Activated CD8-positive, alpha-beta T cell treated with anti-CD3 and anti-CD28 coated beads for 36 hours (primary cell): Measurements from ENCODE around the gene CCDC6. TPM values are rescaled to one million over a fixed set of nuclear protein-coding genes. Genes with fewer than 3 reads are reported as not detected.

Experiments used
- ATAC-seq: fragments of 200-7000 bp; cut with Tn5 transposase; one replicate; pipeline ENCODE4 v1.10.0; 2021; ENCODE audit warnings: mild to moderate bottlenecking, moderate library complexity
- CTCF ChIA-PET: fragments of 350-600 bp; sonication (Branson Sonifier 250); formaldehyde crosslinking; loops from one replicate; lab custom pipeline; 2021; ENCODE audit warnings: antibody characterized with exemption; lab: Charles Lee
- POLR2A ChIA-PET: fragments of 350-600 bp; sonication (Branson Sonifier 250); formaldehyde crosslinking; loops from one replicate; lab custom pipeline; 2021; ENCODE audit warnings: antibody characterized with exemption; lab: Charles Lee
- DNase-seq: peaks from one replicate; pipeline ENCODE4 v3.0.0-alpha.2; 2020
- H3K27ac Mint-ChIP-seq: one replicate; pipeline ENCODE4 v1.8.0; 2021; ENCODE audit warnings: mild to moderate bottlenecking, mixed read lengths
- H3K27me3 Mint-ChIP-seq: one replicate; pipeline ENCODE4 v1.8.0; 2021; ENCODE audit warnings: mixed read lengths
- H3K36me3 Mint-ChIP-seq: one replicate; pipeline ENCODE4 v1.8.0; 2021; ENCODE audit warnings: low read depth, mixed read lengths
- H3K4me1 Mint-ChIP-seq: one replicate; pipeline ENCODE4 v1.8.0; 2021; ENCODE audit warnings: low read depth, mixed read lengths
- H3K4me3 Mint-ChIP-seq: one replicate; pipeline ENCODE4 v1.8.0; 2021; ENCODE audit warnings: mild to moderate bottlenecking, moderate library complexity, mixed read lengths
- H3K9me3 Mint-ChIP-seq: one replicate; pipeline ENCODE4 v1.8.0; 2021; ENCODE audit warnings: mixed read lengths
- intact Hi-C: fragments of 100-400 bp; cut with micrococcal nuclease; formaldehyde crosslinking; loops from one replicate; pipeline ENCODE4 v1.10.0; 2022
- total RNA-seq, 2 experiments: library from RNA; stranded (reverse); gene quantifications; one replicate each; pipeline ENCODE4 v1.2.3, GENCODE V29; 2021
- TF ChIP-seq, protein P1 (sequence below): fragments of 200-600 bp; IDR thresholded peaks from one replicate; pipeline ENCODE4 v1.8.0; 2022; ENCODE audit warnings: antibody characterized with exemption, mild to moderate bottlenecking

The CCDC6 gene
- total RNA-seq, 2 experiments from 2014 or later = 34.8 to 35.8 TPM

DNA sequence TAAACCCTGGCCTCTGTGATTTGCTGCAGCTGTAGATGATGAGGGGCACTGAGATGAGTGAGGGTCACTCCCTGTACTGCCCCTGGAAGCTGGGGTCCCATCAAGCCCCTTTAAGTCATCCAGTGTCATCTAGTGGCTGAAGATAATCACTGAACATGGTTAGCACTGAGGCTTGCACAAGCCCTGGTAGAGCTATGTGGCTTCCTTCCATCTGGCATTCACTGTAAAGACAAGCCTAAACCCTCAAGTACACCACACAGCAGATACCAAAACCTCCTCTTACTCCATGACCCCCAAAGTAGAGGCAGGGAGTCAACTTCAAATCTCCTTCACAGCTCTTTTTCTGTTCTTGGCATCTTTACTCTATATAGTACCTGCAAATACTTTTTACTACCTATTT, 80.4 kb downstream of the CCDC6 start:
- intact Hi-C loops = loop anchor here (10.0 kb wide), 1 partner anchor 209 kb away; no protein-coding TSS in a partner anchor
- Mint-ChIP-seq H3K36me3 (peaks cover 48% of the 10 kb centered on the region), H3K4me3 (no peak overlapping the region), H3K27ac (no peak overlapping the region), H3K4me1 (peaks cover 40% of the 10 kb centered on the region), H3K27me3 (no peaks in the 10 kb centered on the region), H3K9me3 (no peaks in the 10 kb centered on the region)
- DNase-seq (no peak), ATAC-seq (no peak)
- CTCF ChIA-PET = interaction anchor here (1.1 to 1.2 kb wide), 2 partner anchors 13 to 81 kb away, joined by 3 read pairs; partner anchors contain the start of gene CCDC6
- TF ChIP-seq, protein P1, sequence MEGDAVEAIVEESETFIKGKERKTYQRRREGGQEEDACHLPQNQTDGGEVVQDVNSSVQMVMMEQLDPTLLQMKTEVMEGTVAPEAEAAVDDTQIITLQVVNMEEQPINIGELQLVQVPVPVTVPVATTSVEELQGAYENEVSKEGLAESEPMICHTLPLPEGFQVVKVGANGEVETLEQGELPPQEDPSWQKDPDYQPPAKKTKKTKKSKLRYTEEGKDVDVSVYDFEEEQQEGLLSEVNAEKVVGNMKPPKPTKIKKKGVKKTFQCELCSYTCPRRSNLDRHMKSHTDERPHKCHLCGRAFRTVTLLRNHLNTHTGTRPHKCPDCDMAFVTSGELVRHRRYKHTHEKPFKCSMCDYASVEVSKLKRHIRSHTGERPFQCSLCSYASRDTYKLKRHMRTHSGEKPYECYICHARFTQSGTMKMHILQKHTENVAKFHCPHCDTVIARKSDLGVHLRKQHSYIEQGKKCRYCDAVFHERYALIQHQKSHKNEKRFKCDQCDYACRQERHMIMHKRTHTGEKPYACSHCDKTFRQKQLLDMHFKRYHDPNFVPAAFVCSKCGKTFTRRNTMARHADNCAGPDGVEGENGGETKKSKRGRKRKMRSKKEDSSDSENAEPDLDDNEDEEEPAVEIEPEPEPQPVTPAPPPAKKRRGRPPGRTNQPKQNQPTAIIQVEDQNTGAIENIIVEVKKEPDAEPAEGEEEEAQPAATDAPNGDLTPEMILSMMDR = no peak
- POLR2A ChIA-PET = interaction anchor here (1.6 kb wide), 1 partner anchor 79 kb away, joined by 3 read pairs; no protein-coding TSS in a partner anchor

DNA sequence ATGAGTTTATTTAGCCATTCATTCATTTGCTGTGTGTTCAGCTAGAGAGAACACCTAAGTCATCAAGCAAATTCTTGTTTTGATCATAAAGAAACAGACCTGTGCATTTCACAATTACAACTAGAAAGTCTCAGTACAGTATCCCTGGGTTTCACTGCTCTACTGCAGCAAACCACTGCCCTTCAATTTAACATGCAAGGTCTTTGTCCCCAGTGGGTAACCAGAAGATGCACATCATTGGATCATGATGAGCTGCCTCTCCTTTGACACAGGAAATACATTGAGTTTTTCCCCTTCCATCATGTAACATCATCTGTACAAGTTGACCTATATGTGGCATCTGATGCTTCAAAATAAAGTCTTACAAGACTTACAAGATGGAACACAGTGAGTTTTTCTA, 82.6 kb downstream of the CCDC6 start:
- peaks cover 45% of the 10 kb centered on the region for H3K4me1 Mint-ChIP-seq

DNA sequence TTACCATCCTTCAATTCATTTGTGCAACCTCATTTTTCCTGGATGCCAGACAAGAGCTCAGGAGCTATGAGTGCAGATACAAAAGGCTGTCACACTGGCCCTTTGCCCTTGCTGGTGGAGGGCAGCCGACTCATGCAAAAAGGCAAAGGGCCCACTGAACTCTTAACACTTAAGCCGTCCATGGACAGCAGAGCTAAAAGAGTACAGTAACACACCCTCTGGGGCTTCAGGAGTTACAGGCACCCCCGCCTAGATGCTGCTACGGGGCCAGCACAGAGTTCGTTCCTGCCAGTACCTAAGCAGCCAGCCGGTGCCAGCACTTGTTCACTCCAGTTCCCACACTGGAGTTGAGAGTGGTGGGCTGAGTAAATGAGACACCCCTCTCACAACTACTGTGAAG, 83.2 kb downstream of the CCDC6 start:
- no peaks in the 10 kb centered on the region for H3K9me3 Mint-ChIP-seq
- no peak overlapping the region for H3K27ac Mint-ChIP-seq
- intact Hi-C loops = loop anchor here (10.0 kb wide), 1 partner anchor 212 kb away; no protein-coding TSS in a partner anchor
- H3K27me3 Mint-ChIP-seq = no peaks in the 10 kb centered on the region
- DNase-seq = no peak
- H3K4me3 Mint-ChIP-seq = no peak overlapping the region
- TF ChIP-seq, protein P1 = no peak
- H3K4me1 Mint-ChIP-seq = peaks cover 45% of the 10 kb centered on the region
- no peak for ATAC-seq
- ChIA-PET CTCF (interaction anchor here (1.5 to 1.6 kb wide), 3 partner anchors 18 to 197 kb away, joined by 4 to 5 read pairs (median 5); partner anchors contain the start of gene CCDC6), POLR2A (no interaction called here)
- peaks cover 33% of the 10 kb centered on the region for H3K36me3 Mint-ChIP-seq

More for the DNA sequence above, 82.6 kb downstream of the CCDC6 start:
- ChIA-PET CTCF (interaction anchor here (0.9 to 1.6 kb wide), 6 partner anchors 9 to 197 kb away, joined by 3 to 5 read pairs (median 4); partner anchors contain the start of gene CCDC6), POLR2A (no interaction called here)
- H3K27ac Mint-ChIP-seq = no peak overlapping the region
- DNase-seq (no peak), ATAC-seq (peak; percentile 51)
- no peaks in the 10 kb centered on the region for H3K27me3 Mint-ChIP-seq
- no peaks in the 10 kb centered on the region for H3K9me3 Mint-ChIP-seq
- H3K4me3 Mint-ChIP-seq = no peak overlapping the region
- intact Hi-C loops = loop anchor here (10.0 kb wide), 1 partner anchor 211 kb away; no protein-coding TSS in a partner anchor
- H3K36me3 Mint-ChIP-seq = peaks cover 34% of the 10 kb centered on the region
- TF ChIP-seq, protein P1 = no peak

DNA sequence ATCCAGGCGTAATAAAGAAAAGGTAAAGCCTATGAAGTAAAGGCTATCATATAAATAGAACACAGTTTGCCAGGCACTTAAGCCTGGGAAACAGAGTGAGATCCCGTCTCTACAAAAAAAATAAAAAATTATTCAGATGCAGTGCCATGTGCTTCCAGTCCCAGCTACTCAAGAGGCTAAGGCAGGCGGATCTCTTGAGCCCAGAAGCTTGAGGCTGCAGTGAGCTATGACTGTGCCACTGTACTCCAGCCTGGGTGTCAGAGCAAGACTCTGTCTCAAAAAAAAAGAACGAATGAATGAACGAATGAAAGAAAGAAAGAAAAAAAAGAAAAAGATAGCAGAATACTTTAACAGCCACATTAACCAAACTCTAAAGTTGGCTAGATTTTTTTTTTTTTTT, 85.9 kb downstream of the CCDC6 start:
- Mint-ChIP-seq H3K4me3 (no peak overlapping the region), H3K4me1 (peaks cover 48% of the 10 kb centered on the region), H3K27me3 (no peaks in the 10 kb centered on the region), H3K27ac (no peak overlapping the region), H3K36me3 (peaks cover 28% of the 10 kb centered on the region), H3K9me3 (no peaks in the 10 kb centered on the region)
- ChIA-PET CTCF (interaction anchor here (2.1 to 3.6 kb wide), 2 partner anchors 11 kb away, joined by 9 to 14 read pairs; no protein-coding TSS in a partner anchor), POLR2A (no interaction called here)
- ATAC-seq = no peak
- intact Hi-C loops = loop anchor here (10.0 kb wide), 1 partner anchor 214 kb away; no protein-coding TSS in a partner anchor
- no peak for DNase-seq
- TF ChIP-seq, protein P1 = no peak

DNA sequence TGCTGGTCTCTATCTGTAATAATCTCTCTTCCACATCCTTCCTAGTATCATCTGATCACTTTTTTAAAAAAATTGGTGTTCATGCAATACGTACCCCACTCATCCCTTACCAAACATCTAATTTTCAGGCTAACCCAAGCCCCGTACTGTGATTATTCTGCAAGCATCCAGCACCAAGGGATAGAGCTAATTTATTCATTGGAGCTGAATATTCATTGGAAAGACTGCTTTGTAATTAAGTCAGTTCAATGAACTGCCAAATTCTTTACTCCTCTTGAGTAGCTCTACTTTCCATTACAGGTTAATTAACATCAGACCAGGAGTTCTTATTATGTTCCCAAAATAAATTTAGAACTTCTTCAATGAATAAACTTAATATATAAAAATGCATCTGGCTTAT, 86.7 kb downstream of the CCDC6 start:
- H3K27me3 Mint-ChIP-seq = no peaks in the 10 kb centered on the region
- DNase-seq (no peak), ATAC-seq (no peak)
- H3K36me3 Mint-ChIP-seq = peaks cover 23% of the 10 kb centered on the region
- H3K4me1 Mint-ChIP-seq = peaks cover 47% of the 10 kb centered on the region
- no peak overlapping the region for H3K4me3 Mint-ChIP-seq
- intact Hi-C loops = loop anchor here (10.0 kb wide), 1 partner anchor 215 kb away; no protein-coding TSS in a partner anchor
- TF ChIP-seq, protein P1 = no peak
- ChIA-PET CTCF (interaction anchor here (1.3 to 5.0 kb wide), 4 partner anchors 9 to 194 kb away, joined by 3 to 15 read pairs (median 12); no protein-coding TSS in a partner anchor), POLR2A (no interaction called here)
- peak overlapping the region; percentile 7 for H3K27ac Mint-ChIP-seq
- no peaks in the 10 kb centered on the region for H3K9me3 Mint-ChIP-seq
